ENCODE results near the gene SMIM20.
A peak's percentile ranks its signal among the peaks of the same experiment; 100 is the strongest.

SMIM20 gene

GRCh38 chr4:25879991-25880651 is 33.9 kb upstream of the SMIM20 start:
- POLR2A ChIA-PET: no interaction called here
- peak; percentile 24 for DNase-seq (ENCODE audit: low read depth, low spot score)

GRCh38 chr4:25881193-25881592 is 32.8 kb upstream of the SMIM20 start:
- no peak for TF ChIP-seq CTCF (IDR thresholded peaks at IDR 0.05; ENCODE audit: insufficient read depth, low read length, missing control alignments)
- CTCF ChIA-PET: no interaction called here
- H3K4me3 ChIP-seq (ENCODE audit: low read depth, low read length): no peak overlapping the region
- DNase-seq (ENCODE audit: low read depth, low spot score): no peak
- POLR2A ChIA-PET: no interaction called here

More at GRCh38 chr4:25879991-25880651, 33.9 kb upstream of the SMIM20 start:
- TF ChIP-seq CTCF (IDR thresholded peaks at IDR 0.05; ENCODE audit: insufficient read depth, low read length, missing control alignments): no peak
- no peak overlapping the region for H3K4me3 ChIP-seq (ENCODE audit: low read depth, low read length)
- CTCF ChIA-PET: interaction anchor here (0.8 kb wide), 1 partner anchor 10 kb away, joined by 3 read pairs; no protein-coding TSS in a partner anchor

GRCh38 chr4:25882226-25882625 is 31.8 kb upstream of the SMIM20 start:
- TF ChIP-seq CTCF (IDR thresholded peaks at IDR 0.05; ENCODE audit: insufficient read depth, low read length, missing control alignments): no peak
- ChIA-PET POLR2A (no interaction called here), CTCF (no interaction called here)
- DNase-seq (ENCODE audit: low read depth, low spot score): no peak
- H3K4me3 ChIP-seq (ENCODE audit: low read depth, low read length): no peak overlapping the region

- ChIA-PET POLR2A (interaction anchor here (0.7 to 0.8 kb wide), 2 partner anchors 18 to 606 kb away, joined by 3 to 6 read pairs; no protein-coding TSS in a partner anchor), CTCF (interaction anchor here (0.9 kb wide), 1 partner anchor 444 kb away, joined by 3 read pairs; no protein-coding TSS in a partner anchor)
- DNase-seq (ENCODE audit: low read depth, low spot score): no peak
- TF ChIP-seq CTCF (IDR thresholded peaks at IDR 0.05; ENCODE audit: insufficient read depth, low read length, missing control alignments): no peak
- no peak overlapping the region for H3K4me3 ChIP-seq (ENCODE audit: low read depth, low read length)
These were observed 30.5 kb upstream of the SMIM20 start for GRCh38 chr4:25883565-25883964.

GRCh38 chr4:25884031-25884782 is 29.8 kb upstream of the SMIM20 start:
- H3K4me3 ChIP-seq (ENCODE audit: low read depth, low read length): no peak overlapping the region
- CTCF ChIA-PET: no interaction called here
- peak; percentile 19 for DNase-seq (ENCODE audit: low read depth, low spot score)

More at GRCh38 chr4:25884031-25884782, 29.8 kb upstream of the SMIM20 start:
- TF ChIP-seq CTCF (IDR thresholded peaks at IDR 0.05; ENCODE audit: insufficient read depth, low read length, missing control alignments): no peak
- POLR2A ChIA-PET: interaction anchor here (0.7 to 0.8 kb wide), 2 partner anchors 19 to 606 kb away, joined by 3 to 6 read pairs; no protein-coding TSS in a partner anchor

Measured in AG04449 (cell line).